Cerebellar cortex (tissue), 1 donor: Measurements from ENCODE around the gene NUP88.

Source experiments
- DNase-seq: peaks from one replicate; pipeline ENCODE4 v3.0.0-alpha.2; 2015; ENCODE audit warnings: low spot score

The NUP88 gene

GRCh38 chr17:5419959-5420653, 644 bp upstream of the NUP88 start, which contains the start of gene RPAIN:
RPAIN (plus strand) TSS chr17:5420182; CDS start chr17:5420211, 29 bp downstream.
- no peak for DNase-seq

GRCh38 chr17:5418858-5419355, 555 bp downstream of the NUP88 start:
- DNase-seq, result peak; percentile 30

- DNase-seq, result no peak
Measured at GRCh38 chr17:5416901-5417300, 2.6 kb downstream of the NUP88 start.

GRCh38 chr17:5413682-5414081, 5.8 kb downstream of the NUP88 start:
- no peak for DNase-seq

- no peak for DNase-seq
Measured at GRCh38 chr17:5410594-5411272, 8.7 kb downstream of the NUP88 start.

- no peak for DNase-seq
Measured at GRCh38 chr17:5408186-5408585, 11.3 kb downstream of the NUP88 start.

GRCh38 chr17:5405400-5405799, 14.1 kb downstream of the NUP88 start:
- DNase-seq, result no peak

- no peak for DNase-seq
Measured at GRCh38 chr17:5399767-5400166, 19.7 kb downstream of the NUP88 start.

GRCh38 chr17:5396612-5397011, 22.9 kb downstream of the NUP88 start:
- DNase-seq, result no peak

- DNase-seq, result no peak
Measured at GRCh38 chr17:5391678-5392077, 27.8 kb downstream of the NUP88 start.

- DNase-seq, result no peak
Measured at GRCh38 chr17:5381542-5381941, 37.9 kb downstream of the NUP88 start.

- DNase-seq, result no peak
Measured at GRCh38 chr17:5380491-5381135, 38.8 kb downstream of the NUP88 start.

GRCh38 chr17:5379351-5380107, 39.9 kb downstream of the NUP88 start:
- DNase-seq, result no peak

- DNase-seq, result no peak
Measured at GRCh38 chr17:5378566-5379207, 40.8 kb downstream of the NUP88 start.

- no peak for DNase-seq
Measured at GRCh38 chr17:5373112-5373511, 46.4 kb downstream of the NUP88 start.

GRCh38 chr17:5370411-5370810, 49.1 kb downstream of the NUP88 start:
- peak; percentile 49 for DNase-seq

GRCh38 chr17:5365831-5366230, 53.6 kb downstream of the NUP88 start:
- no peak for DNase-seq

- DNase-seq, result no peak
Measured at GRCh38 chr17:5364696-5365095, 54.8 kb downstream of the NUP88 start.

- no peak for DNase-seq
Measured at GRCh38 chr17:5364156-5364555, 55.3 kb downstream of the NUP88 start.

- no peak for DNase-seq
Measured at GRCh38 chr17:5362162-5362811, 57.2 kb downstream of the NUP88 start.

- DNase-seq, result no peak
Measured at GRCh38 chr17:5361426-5361825, 58.0 kb downstream of the NUP88 start.
